HepG2 (cell line): ENCODE results near the gene PCNX1. TPM values are rescaled to one million over a fixed set of nuclear protein-coding genes. Genes with fewer than 3 reads are reported as not detected.

Source experiments
- ATAC-seq: fragments of 200-7000 bp; cut with Tn5 transposase; 3 replicates; pipeline ENCODE4 v1.9.1; 2020; ENCODE audit warnings: mild to moderate bottlenecking, moderate library complexity
- BruUV-seq: library from RNA; stranded (reverse); fragments of 400-500 nt; replicated peaks from 2 replicates; lab custom pipeline; 2021; lab: Mats Ljungman, UMichigan
- CTCF ChIA-PET: fragments of 300-600 bp; formaldehyde crosslinking; extraction: SDS; loops from one replicate; lab custom pipeline; 2021; ENCODE audit warnings: low total read pairs, inconsistent platforms, low intra/inter-chr PET ratio; lab: Yijun Ruan, JAX
- POLR2A ChIA-PET: fragments of 350-600 bp; sonication (Branson Sonifier 250); formaldehyde crosslinking; loops from one replicate; lab custom pipeline; 2020; ENCODE audit warnings: antibody characterized with exemption, inconsistent platforms; lab: Yijun Ruan, JAX
- DNase-seq: peaks from one replicate; pipeline ENCODE4 v3.0.0-alpha.2; 2015; ENCODE audit warnings: low spot score
- FAIRE-seq: peaks from 3 replicates; lab custom pipeline; 2011; peaks lifted over from hg19 to GRCh38; lab: Jason Lieb, UNC
- H2AFZ ChIP-seq: one replicate; pipeline ENCODE4 v1.6.1; 2011; ENCODE audit warnings: low read length, inconsistent platforms
- H3K27ac ChIP-seq: fragments of 300-600 bp; 3 replicates; pipeline ENCODE4 v1.8.0; 2011; ENCODE audit warnings: mixed run types, mild to moderate bottlenecking, mixed read lengths, low read length, inconsistent platforms; ENCODE audit not compliant: insufficient read depth; ENCODE audit errors: extremely low read length
- H3K27me3 ChIP-seq, 2 experiments: fragments of 200-600 bp in 1 of 2; 2 replicates in 1 of 2; 3 replicates in 1 of 2; pipeline versions ENCODE4 v1.6.0 to v1.8.0; 2011; ENCODE audit warnings: low read length in 2 of 2, mild to moderate bottlenecking in 2 of 2, moderate library complexity in 2 of 2, inconsistent platforms in 1 of 2; ENCODE audit not compliant: insufficient read depth in 2 of 2, control insufficient read depth in 1 of 2
- H3K36me3 ChIP-seq, 2 experiments: fragments of 200-600 bp in 1 of 2; replicated peaks in 1 of 2; 2 replicates in 1 of 2; 3 replicates in 1 of 2; pipeline versions ENCODE4 v1.5.1 to v1.8.0; 2011; ENCODE audit warnings: low read length in 2 of 2, inconsistent platforms in 1 of 2; ENCODE audit not compliant: insufficient read depth in 2 of 2, control insufficient read depth in 1 of 2
- H3K4me1 ChIP-seq: 2 replicates; pipeline ENCODE4 v1.5.1; 2012; ENCODE audit warnings: low read length, inconsistent platforms; ENCODE audit not compliant: insufficient read depth
- H3K4me2 ChIP-seq: 2 replicates; pipeline ENCODE4 v1.6.0; 2011; ENCODE audit warnings: low read depth, low read length, inconsistent platforms
- H3K4me3 ChIP-seq, 3 experiments: fragments of 200-600 bp in 1 of 3; sonication (generic), shearing (Covaris generic) in 1 of 3; replicated peaks in 1 of 3; 2 replicates each; pipeline ENCODE4 v1.5.1; 2011 to 2016; ENCODE audit warnings: low read length in 3 of 3, inconsistent platforms in 2 of 3, low read depth in 2 of 3, mild to moderate bottlenecking in 2 of 3, control low read depth in 1 of 3, mixed read lengths in 1 of 3; ENCODE audit not compliant: insufficient read depth in 1 of 3
- H3K79me2 ChIP-seq: one replicate; pipeline ENCODE4 v1.6.1; 2011; ENCODE audit warnings: low read length, inconsistent platforms; ENCODE audit not compliant: insufficient read depth
- H3K9ac ChIP-seq: 2 replicates; pipeline ENCODE4 v1.6.0; 2011; ENCODE audit warnings: mild to moderate bottlenecking, low read depth, low read length, inconsistent platforms; ENCODE audit not compliant: insufficient read depth
- H3K9me3 ChIP-seq: 2 replicates; pipeline ENCODE4 v1.5.1; 2012; ENCODE audit warnings: mild to moderate bottlenecking, low read length
- H4K20me1 ChIP-seq: 2 replicates; pipeline ENCODE4 v1.6.0; 2011; ENCODE audit warnings: inconsistent platforms, mild to moderate bottlenecking, low read length, moderate library complexity; ENCODE audit not compliant: insufficient read depth
- CERS6 ChIP-seq: sonication (generic); formaldehyde crosslinking; IDR thresholded peaks from 2 replicates; pipeline ENCODE4 v1.5.0; 2020; ENCODE audit warnings: missing genetic modification reagents
- ETV5 ChIP-seq: IDR thresholded peaks from 2 replicates; pipeline ENCODE4 v1.6.1; 2018; ENCODE audit warnings: missing biosample characterization, missing genetic modification reagents, inconsistent platforms, borderline replicate concordance
- FOSL1 ChIP-seq: sonication (generic); formaldehyde crosslinking; IDR thresholded peaks from 2 replicates; pipeline ENCODE4 v1.9.0; 2021; ENCODE audit warnings: missing genetic modification reagents, borderline replicate concordance
- GATAD2A ChIP-seq: IDR thresholded peaks from 2 replicates; pipeline ENCODE4 v1.6.1; 2016
- HMGXB4 ChIP-seq, 2 experiments: sonication (generic) in 1 of 2; formaldehyde crosslinking in 1 of 2; IDR thresholded peaks; 2 replicates each; pipeline versions ENCODE4 v1.4.0 to v1.6.1; 2018 to 2020; ENCODE audit warnings: missing genetic modification reagents in 2 of 2, borderline replicate concordance in 1 of 2, low read depth in 1 of 2, mild to moderate bottlenecking in 1 of 2, missing biosample characterization in 1 of 2
- IRF2 ChIP-seq: IDR thresholded peaks from 2 replicates; pipeline ENCODE4 v1.6.1; 2018; ENCODE audit warnings: missing genetic modification reagents, missing compliant biosample characterization
- SAP130 ChIP-seq: IDR thresholded peaks from 2 replicates; pipeline ENCODE4 v1.6.1; 2016; ENCODE audit warnings: low read depth
- SOX13 ChIP-seq, 3 experiments: fragments of 450-650 bp in 1 of 3; sonication (generic) in 1 of 3; formaldehyde crosslinking in 1 of 3; IDR thresholded peaks in 2 of 3; conservative IDR thresholded peaks in 1 of 3; 2 replicates each; pipeline versions ENCODE4 v1.5.0 to v1.6.1; 2016 to 2020; ENCODE audit warnings: antibody characterized with exemption in 1 of 3, mild to moderate bottlenecking in 1 of 3, missing compliant biosample characterization in 1 of 3, missing genetic modification reagents in 1 of 3, moderate library complexity in 1 of 3
- SOX5 ChIP-seq: IDR thresholded peaks from 2 replicates; pipeline ENCODE4 v1.6.1; 2016; ENCODE audit warnings: borderline replicate concordance
- TFDP2 ChIP-seq: sonication (generic); formaldehyde crosslinking; IDR thresholded peaks from 2 replicates; pipeline ENCODE4 v1.4.0; 2020; ENCODE audit warnings: missing genetic modification reagents
- XRCC5 ChIP-seq: fragments of 200-400 bp; formaldehyde crosslinking; optimal IDR thresholded peaks from 2 replicates; pipeline ENCODE3; 2017; ENCODE audit warnings: mild to moderate bottlenecking, low read length
- ZFP1 ChIP-seq: IDR thresholded peaks from 2 replicates; pipeline ENCODE4 v1.6.1; 2016
- ZNF331 ChIP-seq: sonication (generic); formaldehyde crosslinking; IDR thresholded peaks from 2 replicates; pipeline ENCODE4 v1.4.0; 2020; ENCODE audit warnings: missing genetic modification reagents
- ZNF597 ChIP-seq: sonication (generic); formaldehyde crosslinking; IDR thresholded peaks from 2 replicates; pipeline ENCODE4 v1.5.0; 2020; ENCODE audit warnings: missing genetic modification reagents
- ZNF776 ChIP-seq: sonication (generic); formaldehyde crosslinking; IDR thresholded peaks from 2 replicates; pipeline ENCODE4 v1.4.0; 2020; ENCODE audit warnings: mild to moderate bottlenecking, missing genetic modification reagents
- WGBS: methylation state at CpG from one replicate; pipeline ENCODE4 v1.1.6; 2017; ENCODE audit warnings: low lambda C conversion rate; 5-methylcytosine and 5-hydroxymethylcytosine counted together
- in situ Hi-C: cut with HindIII; loops from 2 replicates; pipeline ENCODE4 v1.10.0; 2017; ENCODE audit warnings: low pct_unique_long_range_greater_than_20kb; ENCODE audit not compliant: extremely low pct_ligation_motif_present
- intact Hi-C: fragments of 100-400 bp; cut with micrococcal nuclease; formaldehyde crosslinking; loops from one replicate; pipeline ENCODE4 v1.10.0; 2022; ENCODE audit not compliant: unreplicated experiment
- polyA plus RNA-seq, 8 experiments: library from polyadenylated mRNA; depleted of rRNA in 3 of 8; stranded (reverse) in 7 of 8; unstranded in 1 of 8; fragments of >200 nt; fragmentation: Illumina TruSeq in 4 of 8; extraction: Trizol in 4 of 8; gene quantifications; 2 replicates each; pipeline versions ENCODE4 v1.2.1 to v1.2.3, GENCODE V29; 2011 to 2016; ENCODE audit warnings: low read depth in 4 of 8, missing spikeins in 1 of 8, mixed read lengths in 1 of 8; ENCODE audit not compliant: insufficient read depth in 1 of 8
- total RNA-seq, 5 experiments: library from RNA; depleted of rRNA; stranded (reverse); fragments of >200 nt; fragmentation: Illumina TruSeq; extraction: Trizol; gene quantifications; 2 replicates each; pipeline ENCODE4 v1.2.3, GENCODE V29; 2016; ENCODE audit warnings: low read depth in 1 of 5

The PCNX1 gene
- total and polyA plus RNA-seq, 2 of the 13 experiments (the other 11 are each of a cell fraction or from before 2014, with no cell fraction given), result 24.9 to 30.3 TPM

GRCh38 chr14:71142375-71143038, 235.2 kb downstream of the PCNX1 start (continued):
- no peak for TF ChIP-seq HMGXB4 (CRISPR knock-in tag; IDR thresholded peaks at IDR 0.05; ENCODE audit: borderline replicate concordance in 1 of 2, low read depth in 1 of 2)
- no peak for TF ChIP-seq CERS6 (CRISPR knock-in tag)
- no peak for TF ChIP-seq ZNF776 (CRISPR knock-in tag)
- no peak for TF ChIP-seq IRF2
- TF ChIP-seq, all 625 proteins: peak for 0

- CTCF ChIA-PET, result no interaction called here
- 0 out of 2 replicates have a peak, but pooled peaks have one; percentile 45 for TF ChIP-seq ZNF331 (CRISPR knock-in tag)
- no peak for TF ChIP-seq TFDP2 (CRISPR knock-in tag)
- peak; percentile 69 for TF ChIP-seq GATAD2A (CRISPR knock-in tag)
- no peak for TF ChIP-seq ZNF597
- 0 out of 2 replicates have a peak, but pooled peaks have one; percentile 34 for TF ChIP-seq SOX13 (IDR thresholded peaks at IDR 0.05)
- peak in 1 of 2 experiments; percentile 79; a peak in 2 of 4 replicates for TF ChIP-seq SOX13 (CRISPR knock-in tag; conservative IDR thresholded peaks at IDR 0.05 in 1 of 2, IDR thresholded peaks at IDR 0.05 in 1 of 2)
- TF ChIP-seq XRCC5, result peak; percentile 20
- TF ChIP-seq SAP130 (CRISPR knock-in tag), result peak; percentile 49
- peak; percentile 69; the same call in 1 of the 2 replicates for TF ChIP-seq SOX5 (CRISPR knock-in tag)
- peak; percentile 15; the same call in 1 of the 2 replicates for TF ChIP-seq ZFP1 (CRISPR knock-in tag)
- TF ChIP-seq ETV5 (CRISPR knock-in tag), result peak; percentile 55; the same call in 1 of the 2 replicates
- TF ChIP-seq FOSL1 (CRISPR knock-in tag), result peak; percentile 80; the same call in 1 of the 2 replicates
Measured at GRCh38 chr14:71143381-71144290, 236.4 kb downstream of the PCNX1 start.

More at GRCh38 chr14:71143381-71144290, 236.4 kb downstream of the PCNX1 start:
- Histone ChIP-seq H4K20me1 (no peaks in the 10 kb centered on the region), H3K4me1 (peaks cover 63% of the 10 kb centered on the region), H3K27me3 (no peaks in the 10 kb centered on the region), H3K79me2 (no peaks in the 10 kb centered on the region), H3K4me2 (peak overlapping the region; percentile 25), H2AFZ (no peak overlapping the region), H3K4me3 (no peak overlapping the region), H3K36me3 (no peaks in the 10 kb centered on the region), H3K9me3 (peaks cover 7% of the 10 kb centered on the region; the same call in 1 of the 2 replicates), H3K9ac (no peak overlapping the region), H3K27ac (no peak overlapping the region)
- peak; percentile 70 for ATAC-seq
- peak; percentile 72 for FAIRE-seq
- DNase-seq, result peak; percentile 85
- in situ Hi-C loops (no loop called here), intact Hi-C loops (loop anchor here (5.0 kb wide), 1 partner anchor 179 kb away; the partner anchor contains the start of gene SIPA1L1)
- POLR2A ChIA-PET, result no interaction called here
- WGBS, result 12% methylated on average over 9 of the region's 9 CpGs
- no TSS peak for BruUV-seq
